ENCODE data around the gene SLC23A2. TPM values are rescaled to one million over a fixed set of nuclear protein-coding genes. Genes with fewer than 3 reads are reported as not detected.

SLC23A2 gene
- total RNA-seq, 1 donor from 2014 or later: 20.8 TPM

DNA sequence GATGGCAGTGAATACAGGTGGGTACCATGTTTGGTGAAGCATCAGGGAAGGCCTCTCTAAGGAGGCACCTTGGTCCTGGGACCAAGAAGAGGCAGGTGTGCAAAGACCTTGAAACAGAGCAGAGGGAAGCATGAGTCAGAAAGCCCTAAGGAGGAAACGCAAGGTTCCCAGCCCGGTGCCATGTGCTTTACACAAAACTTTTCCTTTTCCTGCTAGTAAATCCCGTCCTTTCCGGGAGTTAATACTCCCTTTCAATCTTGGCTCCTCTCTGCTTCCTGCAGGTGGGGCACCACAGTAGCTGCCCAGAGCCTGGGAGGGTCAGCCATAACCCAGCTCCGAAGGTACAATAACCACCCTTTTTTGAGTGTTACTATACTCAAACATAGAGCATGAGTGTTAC lies 19.4 kb upstream of the SLC23A2 start:
- DNase-seq (ENCODE audit: low read depth): no peak
- Histone ChIP-seq H4K20me1 (ENCODE audit: insufficient read depth, low read length) (no peaks in the 10 kb centered on the region), H3K9ac (ENCODE audit: low read length) (no peak overlapping the region), H3K4me1 (ENCODE audit: insufficient read depth, low read length) (no peaks in the 10 kb centered on the region), H3K27me3 (ENCODE audit: insufficient read depth, low read length) (no peaks in the 10 kb centered on the region), H3K79me2 (ENCODE audit: insufficient read depth, low read length) (no peaks in the 10 kb centered on the region), H3K9me3 (ENCODE audit: insufficient read depth, low read depth, low read length) (no peaks in the 10 kb centered on the region), H3K27ac (ENCODE audit: low read depth, low read length) (no peak overlapping the region), H3K4me3 (ENCODE audit: insufficient read depth, low read depth, low read length) (no peak overlapping the region), H2AFZ (ENCODE audit: low read depth, low read length) (no peak overlapping the region), H3K36me3 (ENCODE audit: insufficient read depth, low read length) (no peaks in the 10 kb centered on the region), H3K4me2 (ENCODE audit: low read length) (no peak overlapping the region)
- H3K27me3 Mint-ChIP-seq (ENCODE audit: low read depth, unreplicated experiment): no peaks in the 10 kb centered on the region
- H3K4me3 Mint-ChIP-seq (ENCODE audit: unreplicated experiment): no peak overlapping the region
- FAIRE-seq: no peak
- no peak overlapping the region for H3K27ac Mint-ChIP-seq (ENCODE audit: unreplicated experiment)
- H3K36me3 Mint-ChIP-seq (ENCODE audit: low read depth, unreplicated experiment): no peaks in the 10 kb centered on the region
- H3K9me3 Mint-ChIP-seq (ENCODE audit: unreplicated experiment): peaks cover 1% of the 10 kb centered on the region
- peaks cover 2% of the 10 kb centered on the region for H3K4me1 Mint-ChIP-seq (ENCODE audit: low read depth, unreplicated experiment)
- TF ChIP-seq EZH2 (IDR thresholded peaks at IDR 0.05; ENCODE audit: insufficient read depth, low read length): no peak
- TF ChIP-seq, protein P1, sequence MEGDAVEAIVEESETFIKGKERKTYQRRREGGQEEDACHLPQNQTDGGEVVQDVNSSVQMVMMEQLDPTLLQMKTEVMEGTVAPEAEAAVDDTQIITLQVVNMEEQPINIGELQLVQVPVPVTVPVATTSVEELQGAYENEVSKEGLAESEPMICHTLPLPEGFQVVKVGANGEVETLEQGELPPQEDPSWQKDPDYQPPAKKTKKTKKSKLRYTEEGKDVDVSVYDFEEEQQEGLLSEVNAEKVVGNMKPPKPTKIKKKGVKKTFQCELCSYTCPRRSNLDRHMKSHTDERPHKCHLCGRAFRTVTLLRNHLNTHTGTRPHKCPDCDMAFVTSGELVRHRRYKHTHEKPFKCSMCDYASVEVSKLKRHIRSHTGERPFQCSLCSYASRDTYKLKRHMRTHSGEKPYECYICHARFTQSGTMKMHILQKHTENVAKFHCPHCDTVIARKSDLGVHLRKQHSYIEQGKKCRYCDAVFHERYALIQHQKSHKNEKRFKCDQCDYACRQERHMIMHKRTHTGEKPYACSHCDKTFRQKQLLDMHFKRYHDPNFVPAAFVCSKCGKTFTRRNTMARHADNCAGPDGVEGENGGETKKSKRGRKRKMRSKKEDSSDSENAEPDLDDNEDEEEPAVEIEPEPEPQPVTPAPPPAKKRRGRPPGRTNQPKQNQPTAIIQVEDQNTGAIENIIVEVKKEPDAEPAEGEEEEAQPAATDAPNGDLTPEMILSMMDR (IDR thresholded peaks at IDR 0.05; ENCODE audit: insufficient read depth, low read depth, low read length): no peak

DNA sequence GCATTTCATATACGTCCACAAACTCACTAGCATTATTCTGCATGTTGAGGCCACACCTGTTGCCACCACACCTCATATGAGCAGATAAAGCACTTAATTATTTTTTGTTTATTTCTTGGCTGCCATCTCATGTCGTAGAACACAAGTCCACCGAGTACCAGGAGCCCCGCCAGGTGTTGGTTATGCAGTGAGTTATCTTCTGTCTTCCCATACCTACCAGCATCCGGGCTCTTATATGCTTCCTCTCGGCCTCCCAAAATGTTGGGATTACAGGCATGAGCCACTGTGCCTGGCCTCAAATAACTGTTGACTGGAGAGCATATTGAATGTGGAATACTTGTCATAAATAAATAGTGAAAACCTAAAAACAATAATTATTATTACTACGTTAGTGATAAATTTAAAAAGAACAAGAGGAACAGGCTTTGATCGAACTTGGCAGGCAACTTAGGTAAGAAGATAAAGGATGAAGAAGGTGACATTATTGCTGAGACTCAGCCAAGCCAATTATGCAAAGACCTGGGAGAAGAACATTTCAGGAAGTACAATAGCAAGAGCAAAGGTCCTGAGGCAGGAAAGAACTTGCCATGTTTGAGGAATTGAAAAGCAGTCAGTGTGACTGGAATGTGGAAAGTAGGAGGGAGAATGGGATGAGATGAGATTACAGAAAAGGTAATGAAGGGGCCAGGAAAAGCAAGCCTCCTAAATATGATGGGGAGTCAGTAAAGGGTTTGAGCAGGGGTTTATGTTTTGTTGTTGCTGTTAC lies 12.6 kb upstream of the SLC23A2 start:
- Histone ChIP-seq H3K4me3 (ENCODE audit: insufficient read depth, low read depth, low read length) (no peak overlapping the region), H3K27ac (ENCODE audit: low read depth, low read length) (no peak overlapping the region), H3K27me3 (ENCODE audit: insufficient read depth, low read length) (no peaks in the 10 kb centered on the region), H4K20me1 (ENCODE audit: insufficient read depth, low read length) (no peaks in the 10 kb centered on the region), H3K4me2 (ENCODE audit: low read length) (no peak overlapping the region), H2AFZ (ENCODE audit: low read depth, low read length) (no peak overlapping the region), H3K4me1 (ENCODE audit: insufficient read depth, low read length) (no peaks in the 10 kb centered on the region), H3K79me2 (ENCODE audit: insufficient read depth, low read length) (no peaks in the 10 kb centered on the region), H3K9me3 (ENCODE audit: insufficient read depth, low read depth, low read length) (no peaks in the 10 kb centered on the region), H3K36me3 (ENCODE audit: insufficient read depth, low read length) (no peaks in the 10 kb centered on the region), H3K9ac (ENCODE audit: low read length) (no peak overlapping the region)
- DNase-seq (ENCODE audit: low read depth) (no peak), FAIRE-seq (no peak)
- Mint-ChIP-seq H3K36me3 (ENCODE audit: low read depth, unreplicated experiment) (no peaks in the 10 kb centered on the region), H3K27me3 (ENCODE audit: low read depth, unreplicated experiment) (peaks cover 5% of the 10 kb centered on the region), H3K4me1 (ENCODE audit: low read depth, unreplicated experiment) (peaks cover 4% of the 10 kb centered on the region), H3K9me3 (ENCODE audit: unreplicated experiment) (no peaks in the 10 kb centered on the region), H3K27ac (ENCODE audit: unreplicated experiment) (no peak overlapping the region), H3K4me3 (ENCODE audit: unreplicated experiment) (no peak overlapping the region)
- no peak for TF ChIP-seq EZH2 (IDR thresholded peaks at IDR 0.05; ENCODE audit: insufficient read depth, low read length)
- TF ChIP-seq, protein P1 (IDR thresholded peaks at IDR 0.05; ENCODE audit: insufficient read depth, low read depth, low read length): no peak

DNA sequence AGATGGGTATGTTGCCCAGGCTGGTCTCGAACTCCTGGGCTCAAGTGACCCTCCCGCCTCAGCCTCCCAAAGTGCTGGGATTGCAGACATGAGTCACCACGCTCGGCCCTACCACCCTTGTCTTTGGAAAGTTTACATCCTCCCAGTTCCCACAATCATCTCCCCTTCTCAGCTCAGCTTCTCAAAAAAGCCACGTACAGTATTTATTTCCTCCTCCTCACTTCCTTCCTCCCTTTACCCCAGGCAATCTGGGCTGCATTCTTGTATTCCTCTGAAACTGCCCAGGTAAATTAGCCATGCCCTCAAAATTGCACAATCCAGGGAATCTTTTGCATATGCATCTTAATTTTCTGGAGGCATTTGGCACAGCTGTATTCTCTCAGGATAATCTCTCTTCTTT lies 7.4 kb upstream of the SLC23A2 start:
- Histone ChIP-seq H3K79me2 (ENCODE audit: insufficient read depth, low read length) (no peaks in the 10 kb centered on the region), H3K4me3 (ENCODE audit: insufficient read depth, low read depth, low read length) (no peak overlapping the region), H3K27ac (ENCODE audit: low read depth, low read length) (no peak overlapping the region), H3K4me2 (ENCODE audit: low read length) (no peak overlapping the region), H3K4me1 (ENCODE audit: insufficient read depth, low read length) (no peaks in the 10 kb centered on the region), H3K36me3 (ENCODE audit: insufficient read depth, low read length) (no peaks in the 10 kb centered on the region), H2AFZ (ENCODE audit: low read depth, low read length) (no peak overlapping the region), H3K9me3 (ENCODE audit: insufficient read depth, low read depth, low read length) (no peaks in the 10 kb centered on the region), H4K20me1 (ENCODE audit: insufficient read depth, low read length) (no peaks in the 10 kb centered on the region), H3K27me3 (ENCODE audit: insufficient read depth, low read length) (no peaks in the 10 kb centered on the region), H3K9ac (ENCODE audit: low read length) (no peak overlapping the region)
- peaks cover 10% of the 10 kb centered on the region for H3K4me1 Mint-ChIP-seq (ENCODE audit: low read depth, unreplicated experiment)
- FAIRE-seq (no peak), DNase-seq (ENCODE audit: low read depth) (no peak)
- no peak for TF ChIP-seq EZH2 (IDR thresholded peaks at IDR 0.05; ENCODE audit: insufficient read depth, low read length)
- TF ChIP-seq, protein P1 (IDR thresholded peaks at IDR 0.05; ENCODE audit: insufficient read depth, low read depth, low read length): no peak
- peaks cover under 1% of the 10 kb centered on the region for H3K9me3 Mint-ChIP-seq (ENCODE audit: unreplicated experiment)
- no peak overlapping the region for H3K4me3 Mint-ChIP-seq (ENCODE audit: unreplicated experiment)
- H3K27me3 Mint-ChIP-seq (ENCODE audit: low read depth, unreplicated experiment): peaks cover 9% of the 10 kb centered on the region
- no peaks in the 10 kb centered on the region for H3K36me3 Mint-ChIP-seq (ENCODE audit: low read depth, unreplicated experiment)
- peak overlapping the region; percentile 22 for H3K27ac Mint-ChIP-seq (ENCODE audit: unreplicated experiment)

Measured in astrocyte (in vitro differentiated cells and primary cell).